Liver (tissue), 9 donors: ENCODE measurements around the gene C11orf58. TPM values are rescaled to one million over a fixed set of nuclear protein-coding genes. Genes with fewer than 3 reads are reported as not detected.

Source experiments
- DNase-seq: peaks from one replicate; pipeline ENCODE4 v3.0.0-alpha.2; 2017; ENCODE audit warnings: low spot score
- H3K27ac ChIP-seq, 2 donors: one replicate each; pipeline ENCODE4 v1.7.0; 2013; ENCODE audit warnings: inconsistent platforms in 2 of 2, low read length in 2 of 2, control low read depth in 1 of 2, low read depth in 1 of 2, mild to moderate bottlenecking in 1 of 2
- H3K27me3 ChIP-seq, 4 donors: one replicate each; pipeline versions ENCODE4 v1.6.1 to v1.7.0; 2013; ENCODE audit warnings: low read length in 3 of 4, inconsistent platforms in 1 of 4, mild to moderate bottlenecking in 1 of 4, moderate library complexity in 1 of 4; ENCODE audit not compliant: control insufficient read depth in 4 of 4, insufficient read depth in 4 of 4
- H3K36me3 ChIP-seq, 4 donors: one replicate each; pipeline versions ENCODE4 v1.6.1 to v1.7.0; 2013; ENCODE audit warnings: low read length in 3 of 4, mild to moderate bottlenecking in 3 of 4, low read depth in 1 of 4, moderate library complexity in 1 of 4; ENCODE audit not compliant: control insufficient read depth in 4 of 4, insufficient read depth in 3 of 4
- H3K4me1 ChIP-seq, 4 donors: one replicate each; pipeline versions ENCODE4 v1.6.1 to v1.7.0; 2013; ENCODE audit warnings: low read length in 3 of 4, mild to moderate bottlenecking in 3 of 4, moderate library complexity in 1 of 4; ENCODE audit not compliant: control insufficient read depth in 4 of 4, insufficient read depth in 4 of 4
- H3K4me3 ChIP-seq, 3 donors: one replicate each; pipeline versions ENCODE4 v1.6.1 to v1.7.0; 2013; ENCODE audit warnings: low read length in 3 of 3, control low read depth in 1 of 3, low read depth in 1 of 3, mild to moderate bottlenecking in 1 of 3
- H3K9ac ChIP-seq, 2 donors: one replicate each; pipeline ENCODE4 v1.7.0; 2013; ENCODE audit warnings: low read length in 2 of 2, mild to moderate bottlenecking in 2 of 2, moderate library complexity in 2 of 2, control low read depth in 1 of 2, low read depth in 1 of 2
- H3K9me3 ChIP-seq, 4 donors: one replicate each; pipeline versions ENCODE4 v1.6.1 to v1.7.0; 2013; ENCODE audit warnings: low read length in 3 of 4; ENCODE audit not compliant: control insufficient read depth in 4 of 4
- EGR1 ChIP-seq, 2 donors: IDR thresholded peaks; 2 replicates each; pipeline ENCODE4 v1.6.1; 2016 to 2018; ENCODE audit warnings: antibody characterized with exemption in 2 of 2, low read depth in 2 of 2
- FOXA2 ChIP-seq: IDR thresholded peaks from 2 replicates; pipeline ENCODE4 v1.6.1; 2016; ENCODE audit warnings: antibody characterized with exemption
- GABPA ChIP-seq, 2 donors: IDR thresholded peaks in 1 of 2; conservative IDR thresholded peaks in 1 of 2; 2 replicates each; pipeline ENCODE4 v1.6.1; 2016; ENCODE audit warnings: antibody characterized with exemption in 2 of 2, mild to moderate bottlenecking in 1 of 2, moderate library complexity in 1 of 2
- HNF4A ChIP-seq, 2 donors: conservative IDR thresholded peaks; 2 replicates each; pipeline ENCODE4 v1.6.1; 2016; ENCODE audit warnings: antibody characterized with exemption in 2 of 2, mild to moderate bottlenecking in 2 of 2
- HNF4G ChIP-seq: IDR thresholded peaks from 2 replicates; pipeline ENCODE4 v1.6.1; 2016; ENCODE audit warnings: antibody characterized with exemption
- JUND ChIP-seq, 2 donors: IDR thresholded peaks; 2 replicates each; pipeline ENCODE4 v1.6.1; 2016; ENCODE audit warnings: antibody characterized with exemption in 2 of 2
- NR2F2 ChIP-seq: IDR thresholded peaks from 2 replicates; pipeline ENCODE4 v1.6.1; 2016; ENCODE audit warnings: antibody characterized with exemption
- RAD21 ChIP-seq, 2 donors: IDR thresholded peaks; 2 replicates each; pipeline ENCODE4 v1.6.1; 2016; ENCODE audit warnings: antibody characterized with exemption in 2 of 2, mild to moderate bottlenecking in 2 of 2
- RXRA ChIP-seq, 2 donors: IDR thresholded peaks; 2 replicates each; pipeline ENCODE4 v1.6.1; 2017 to 2018; ENCODE audit warnings: antibody characterized with exemption in 2 of 2, mild to moderate bottlenecking in 1 of 2
- SP1 ChIP-seq: IDR thresholded peaks from 2 replicates; pipeline ENCODE4 v1.6.1; 2018; ENCODE audit warnings: antibody characterized with exemption, mild to moderate bottlenecking
- TAF1 ChIP-seq: conservative IDR thresholded peaks from 2 replicates; pipeline ENCODE4 v1.6.1; 2016; ENCODE audit warnings: antibody characterized with exemption, mild to moderate bottlenecking
- YY1 ChIP-seq: IDR thresholded peaks from 2 replicates; pipeline ENCODE4 v1.6.1; 2016; ENCODE audit warnings: antibody characterized with exemption, mild to moderate bottlenecking
- WGBS: extraction: QIAGEN DNeasy Blood & Tissue Kit; methylation state at CpG from one replicate; pipeline ENCODE4 v1.1.7; 2013; 5-methylcytosine and 5-hydroxymethylcytosine counted together
- polyA plus RNA-seq, 2 donors: library from polyadenylated mRNA; stranded (reverse) in 1 of 2; unstranded in 1 of 2; fragments of 200-250 nt in 1 of 2; fragments of >200 nt in 1 of 2; fragmentation: Nextera tagmentation in 1 of 2; extraction: Ambion mirVana in 1 of 2; gene quantifications; one replicate each; pipeline versions ENCODE4 v1.2.1 to v1.2.3, GENCODE V29; 2013 to 2015
- total RNA-seq, 2 donors: library from RNA; depleted of rRNA; stranded (reverse); fragments of >200 nt; gene quantifications; one replicate each; pipeline ENCODE4 v1.2.3, GENCODE V29; 2014
- TF ChIP-seq, protein P1 (sequence below): IDR thresholded peaks from 2 replicates; pipeline ENCODE4 v1.6.1; 2016; ENCODE audit warnings: antibody characterized with exemption
- TF ChIP-seq, protein P2 (sequence below): IDR thresholded peaks from 2 replicates; pipeline ENCODE4 v1.6.1; 2016; ENCODE audit warnings: antibody characterized with exemption, mild to moderate bottlenecking
- TF ChIP-seq, protein P3 (sequence below): IDR thresholded peaks from 2 replicates; pipeline ENCODE4 v1.6.1; 2016; ENCODE audit warnings: antibody characterized with exemption
- TF ChIP-seq, protein P4 (sequence below): fragments of 150-350 bp; IDR thresholded peaks from 2 replicates; pipeline ENCODE4 v1.5.1; 2017; ENCODE audit warnings: improper control_type of control experiment, low read depth, low read length; ENCODE audit not compliant: missing input control
- TF ChIP-seq, protein P5 (sequence below): IDR thresholded peaks from 2 replicates; pipeline ENCODE4 v1.6.1; 2016; ENCODE audit warnings: antibody characterized with exemption
- donor health status: healthy.
- donor health status: healthy.
- donor health status: healthy.
- donor health status: healthy.
- donor health status: healthy.

C11orf58 gene
- total and polyA plus RNA-seq, 4 donors = 54.6 to 106 (median 101) TPM

DNA sequence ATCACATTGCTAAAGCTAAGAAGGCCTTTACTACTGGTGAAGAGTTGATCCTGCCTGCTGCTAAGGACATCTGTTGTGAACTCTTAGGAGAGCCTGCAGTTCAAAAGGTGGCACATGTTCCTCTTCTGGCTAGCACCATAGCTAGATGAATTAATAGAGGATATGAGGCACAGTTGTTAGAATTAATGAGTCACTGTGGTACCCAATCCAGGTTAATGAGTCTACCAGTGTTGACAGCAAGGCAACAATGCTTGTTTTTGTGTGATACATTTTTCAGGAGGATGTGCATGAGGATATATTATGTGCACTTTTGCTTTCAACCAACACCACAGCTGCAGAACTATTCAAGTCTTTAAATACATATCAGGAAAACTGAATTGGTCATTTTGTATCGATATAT lies 12.0 kb downstream of the C11orf58 start:
- no peak overlapping the region for H3K4me3 ChIP-seq
- TF ChIP-seq GABPA (IDR thresholded peaks at IDR 0.05 in 1 of 2, conservative IDR thresholded peaks at IDR 0.05 in 1 of 2) = no peak
- TF ChIP-seq JUND (IDR thresholded peaks at IDR 0.05) = no peak
- TF ChIP-seq, protein P1, sequence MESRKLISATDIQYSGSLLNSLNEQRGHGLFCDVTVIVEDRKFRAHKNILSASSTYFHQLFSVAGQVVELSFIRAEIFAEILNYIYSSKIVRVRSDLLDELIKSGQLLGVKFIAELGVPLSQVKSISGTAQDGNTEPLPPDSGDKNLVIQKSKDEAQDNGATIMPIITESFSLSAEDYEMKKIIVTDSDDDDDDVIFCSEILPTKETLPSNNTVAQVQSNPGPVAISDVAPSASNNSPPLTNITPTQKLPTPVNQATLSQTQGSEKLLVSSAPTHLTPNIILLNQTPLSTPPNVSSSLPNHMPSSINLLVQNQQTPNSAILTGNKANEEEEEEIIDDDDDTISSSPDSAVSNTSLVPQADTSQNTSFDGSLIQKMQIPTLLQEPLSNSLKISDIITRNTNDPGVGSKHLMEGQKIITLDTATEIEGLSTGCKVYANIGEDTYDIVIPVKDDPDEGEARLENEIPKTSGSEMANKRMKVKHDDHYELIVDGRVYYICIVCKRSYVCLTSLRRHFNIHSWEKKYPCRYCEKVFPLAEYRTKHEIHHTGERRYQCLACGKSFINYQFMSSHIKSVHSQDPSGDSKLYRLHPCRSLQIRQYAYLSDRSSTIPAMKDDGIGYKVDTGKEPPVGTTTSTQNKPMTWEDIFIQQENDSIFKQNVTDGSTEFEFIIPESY = no peak
- TF ChIP-seq EGR1 (IDR thresholded peaks at IDR 0.05; ENCODE audit: low read depth in 2 of 2) = no peak
- no peak for TF ChIP-seq RAD21 (IDR thresholded peaks at IDR 0.05)
- no peak for TF ChIP-seq TAF1
- H3K27me3 ChIP-seq = no peaks in the 10 kb centered on the region
- H3K9me3 ChIP-seq = no peaks in the 10 kb centered on the region
- H3K27ac ChIP-seq = no peak overlapping the region
- no peaks in the 10 kb centered on the region for H3K4me1 ChIP-seq
- WGBS = 52% methylated on average over 1 of the region's 1 CpG
- H3K9ac ChIP-seq = no peak overlapping the region
- DNase-seq = no peak
- H3K36me3 ChIP-seq = peaks cover 13 to 75% (median 62%) of the 10 kb centered on the region in 4 donors

DNA sequence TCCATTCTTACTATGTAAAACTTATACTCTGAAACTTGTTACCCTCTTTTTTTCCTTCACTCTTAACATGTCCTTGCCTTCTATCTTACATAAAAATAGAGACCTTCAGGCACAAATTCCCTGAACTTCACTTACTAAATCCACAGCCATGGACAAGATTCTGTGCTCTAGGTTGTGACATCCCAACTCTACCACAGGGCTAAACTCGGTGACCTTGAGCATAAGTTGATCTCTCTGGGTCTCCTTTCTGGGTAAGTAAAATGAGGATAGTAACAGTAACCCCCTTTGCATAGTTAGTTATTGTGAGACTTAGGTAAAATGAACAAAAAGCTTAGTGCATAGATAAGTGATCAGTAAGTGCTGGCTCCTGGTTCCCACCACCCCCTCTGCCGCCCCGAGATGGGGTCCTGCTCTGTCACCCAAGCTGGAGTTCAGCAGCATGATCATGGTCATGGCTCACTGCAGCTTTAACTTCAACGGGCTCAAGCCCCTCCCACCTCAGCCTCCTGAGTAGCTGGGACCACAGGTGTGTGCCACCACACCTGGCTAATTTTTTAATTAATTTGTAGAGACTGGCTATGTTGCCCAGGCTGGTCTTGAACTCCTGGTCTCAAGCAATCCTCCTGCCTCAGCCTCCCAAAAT lies 20.1 kb downstream of the C11orf58 start:
- WGBS = 95% methylated on average over 4 of the region's 4 CpGs
- Histone ChIP-seq H3K36me3 (peaks cover 4 to 34% (median 27%) of the 10 kb centered on the region in 4 donors), H3K27ac (no peak overlapping the region), H3K9me3 (no peaks in the 10 kb centered on the region), H3K4me1 (peaks cover 0 to 6% (median 1%) of the 10 kb centered on the region in 4 donors), H3K9ac (no peak overlapping the region), H3K4me3 (no peak overlapping the region), H3K27me3 (no peaks in the 10 kb centered on the region)
- DNase-seq = no peak
- no peak for TF ChIP-seq HNF4G
- no peak for TF ChIP-seq JUND (IDR thresholded peaks at IDR 0.05)
- TF ChIP-seq SP1 = no peak
- TF ChIP-seq, protein P2, sequence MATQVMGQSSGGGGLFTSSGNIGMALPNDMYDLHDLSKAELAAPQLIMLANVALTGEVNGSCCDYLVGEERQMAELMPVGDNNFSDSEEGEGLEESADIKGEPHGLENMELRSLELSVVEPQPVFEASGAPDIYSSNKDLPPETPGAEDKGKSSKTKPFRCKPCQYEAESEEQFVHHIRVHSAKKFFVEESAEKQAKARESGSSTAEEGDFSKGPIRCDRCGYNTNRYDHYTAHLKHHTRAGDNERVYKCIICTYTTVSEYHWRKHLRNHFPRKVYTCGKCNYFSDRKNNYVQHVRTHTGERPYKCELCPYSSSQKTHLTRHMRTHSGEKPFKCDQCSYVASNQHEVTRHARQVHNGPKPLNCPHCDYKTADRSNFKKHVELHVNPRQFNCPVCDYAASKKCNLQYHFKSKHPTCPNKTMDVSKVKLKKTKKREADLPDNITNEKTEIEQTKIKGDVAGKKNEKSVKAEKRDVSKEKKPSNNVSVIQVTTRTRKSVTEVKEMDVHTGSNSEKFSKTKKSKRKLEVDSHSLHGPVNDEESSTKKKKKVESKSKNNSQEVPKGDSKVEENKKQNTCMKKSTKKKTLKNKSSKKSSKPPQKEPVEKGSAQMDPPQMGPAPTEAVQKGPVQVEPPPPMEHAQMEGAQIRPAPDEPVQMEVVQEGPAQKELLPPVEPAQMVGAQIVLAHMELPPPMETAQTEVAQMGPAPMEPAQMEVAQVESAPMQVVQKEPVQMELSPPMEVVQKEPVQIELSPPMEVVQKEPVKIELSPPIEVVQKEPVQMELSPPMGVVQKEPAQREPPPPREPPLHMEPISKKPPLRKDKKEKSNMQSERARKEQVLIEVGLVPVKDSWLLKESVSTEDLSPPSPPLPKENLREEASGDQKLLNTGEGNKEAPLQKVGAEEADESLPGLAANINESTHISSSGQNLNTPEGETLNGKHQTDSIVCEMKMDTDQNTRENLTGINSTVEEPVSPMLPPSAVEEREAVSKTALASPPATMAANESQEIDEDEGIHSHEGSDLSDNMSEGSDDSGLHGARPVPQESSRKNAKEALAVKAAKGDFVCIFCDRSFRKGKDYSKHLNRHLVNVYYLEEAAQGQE = no peak
- TF ChIP-seq, protein P1 = no peak
- no peak for TF ChIP-seq GABPA (IDR thresholded peaks at IDR 0.05 in 1 of 2, conservative IDR thresholded peaks at IDR 0.05 in 1 of 2)
- TF ChIP-seq YY1 = no peak
- no peak for TF ChIP-seq TAF1
- no peak for TF ChIP-seq EGR1 (IDR thresholded peaks at IDR 0.05; ENCODE audit: low read depth in 2 of 2)
- TF ChIP-seq, protein P3, sequence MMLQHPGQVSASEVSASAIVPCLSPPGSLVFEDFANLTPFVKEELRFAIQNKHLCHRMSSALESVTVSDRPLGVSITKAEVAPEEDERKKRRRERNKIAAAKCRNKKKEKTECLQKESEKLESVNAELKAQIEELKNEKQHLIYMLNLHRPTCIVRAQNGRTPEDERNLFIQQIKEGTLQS = no peak
- TF ChIP-seq NR2F2 = no peak
- no peak for TF ChIP-seq RXRA (IDR thresholded peaks at IDR 0.05)
- TF ChIP-seq, protein P4, sequence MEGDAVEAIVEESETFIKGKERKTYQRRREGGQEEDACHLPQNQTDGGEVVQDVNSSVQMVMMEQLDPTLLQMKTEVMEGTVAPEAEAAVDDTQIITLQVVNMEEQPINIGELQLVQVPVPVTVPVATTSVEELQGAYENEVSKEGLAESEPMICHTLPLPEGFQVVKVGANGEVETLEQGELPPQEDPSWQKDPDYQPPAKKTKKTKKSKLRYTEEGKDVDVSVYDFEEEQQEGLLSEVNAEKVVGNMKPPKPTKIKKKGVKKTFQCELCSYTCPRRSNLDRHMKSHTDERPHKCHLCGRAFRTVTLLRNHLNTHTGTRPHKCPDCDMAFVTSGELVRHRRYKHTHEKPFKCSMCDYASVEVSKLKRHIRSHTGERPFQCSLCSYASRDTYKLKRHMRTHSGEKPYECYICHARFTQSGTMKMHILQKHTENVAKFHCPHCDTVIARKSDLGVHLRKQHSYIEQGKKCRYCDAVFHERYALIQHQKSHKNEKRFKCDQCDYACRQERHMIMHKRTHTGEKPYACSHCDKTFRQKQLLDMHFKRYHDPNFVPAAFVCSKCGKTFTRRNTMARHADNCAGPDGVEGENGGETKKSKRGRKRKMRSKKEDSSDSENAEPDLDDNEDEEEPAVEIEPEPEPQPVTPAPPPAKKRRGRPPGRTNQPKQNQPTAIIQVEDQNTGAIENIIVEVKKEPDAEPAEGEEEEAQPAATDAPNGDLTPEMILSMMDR = no peak
- no peak for TF ChIP-seq RAD21 (IDR thresholded peaks at IDR 0.05)
- no peak for TF ChIP-seq FOXA2
- TF ChIP-seq, protein P5, sequence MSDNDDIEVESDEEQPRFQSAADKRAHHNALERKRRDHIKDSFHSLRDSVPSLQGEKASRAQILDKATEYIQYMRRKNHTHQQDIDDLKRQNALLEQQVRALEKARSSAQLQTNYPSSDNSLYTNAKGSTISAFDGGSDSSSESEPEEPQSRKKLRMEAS = no peak
- no peak for TF ChIP-seq HNF4A (conservative IDR thresholded peaks at IDR 0.05)
